GM12878 (cell line): ENCODE data around the gene ANKRD31. TPM values are rescaled to one million over a fixed set of nuclear protein-coding genes. Genes with fewer than 3 reads are reported as not detected.
A peak's percentile ranks its signal among the peaks of the same experiment; 100 is the strongest.

Experiments
- ATAC-seq: fragments of 200-7000 bp; cut with Tn5 transposase; 3 replicates; pipeline ENCODE4 v1.9.1; 2020; ENCODE audit warnings: mild to moderate bottlenecking, moderate library complexity
- BruUV-seq: library from RNA; stranded (reverse); fragments of 400-500 nt; replicated peaks from 2 replicates; lab custom pipeline; 2021; lab: Mats Ljungman, UMichigan
- CTCF ChIA-PET: fragments of 300-600 bp; sonication (Branson Sonifier 250); formaldehyde crosslinking; extraction: SDS; loops from one replicate; lab custom pipeline; 2021; ENCODE audit warnings: inconsistent platforms; lab: Yijun Ruan, JAX
- POLR2A ChIA-PET: fragments of 350-600 bp; formaldehyde crosslinking; extraction: SDS; loops from one replicate; lab custom pipeline; 2021; ENCODE audit warnings: inconsistent platforms; lab: Charles Lee
- RAD21 ChIA-PET: fragments of 300-600 bp; sonication (Branson Sonifier 250); formaldehyde crosslinking; loops from one replicate; lab custom pipeline; 2023; ENCODE audit warnings: antibody characterized with exemption; ENCODE audit not compliant: unreplicated experiment; lab: Charles Lee
- SMC1A ChIA-PET: fragments of 300-600 bp; sonication (Branson Sonifier 250); formaldehyde crosslinking; loops from one replicate; lab custom pipeline; 2023; ENCODE audit not compliant: unreplicated experiment, uncharacterized antibody; lab: Charles Lee
- DNase-seq: peaks from one replicate; pipeline ENCODE4 v3.0.0-alpha.2; 2011; ENCODE audit warnings: low read depth, low spot score
- FAIRE-seq: peaks from 3 replicates; lab custom pipeline; 2011; peaks lifted over from hg19 to GRCh38; lab: Jason Lieb, UNC
- H2AFZ ChIP-seq: 2 replicates; pipeline ENCODE4 v1.6.0; 2011; ENCODE audit warnings: low read depth, low read length, control low read depth; ENCODE audit not compliant: control insufficient read depth
- H3K27ac ChIP-seq: 2 replicates; pipeline ENCODE4 v1.5.1; 2011; ENCODE audit warnings: control low read depth; ENCODE audit not compliant: control insufficient read depth, insufficient read depth
- H3K27me3 ChIP-seq, 2 experiments: replicated peaks in 1 of 2; 2 replicates each; pipeline versions ENCODE4 v1.6.0 to v1.6.1; 2011; ENCODE audit warnings: low read length in 1 of 2; ENCODE audit not compliant: control insufficient read depth in 2 of 2, insufficient read depth in 2 of 2
- H3K36me3 ChIP-seq, 2 experiments: 2 replicates each; pipeline ENCODE4 v1.5.1; 2011; ENCODE audit warnings: low read length in 1 of 2; ENCODE audit not compliant: control insufficient read depth in 2 of 2, insufficient read depth in 2 of 2
- H3K4me1 ChIP-seq: 2 replicates; pipeline ENCODE4 v1.6.1; 2011; ENCODE audit warnings: mild to moderate bottlenecking, low read length, moderate library complexity, mixed read lengths; ENCODE audit not compliant: control insufficient read depth, insufficient read depth
- H3K4me2 ChIP-seq: 2 replicates; pipeline ENCODE4 v1.6.0; 2011; ENCODE audit warnings: control low read depth; ENCODE audit not compliant: control insufficient read depth, insufficient read depth
- H3K4me3 ChIP-seq: fragments of 200-600 bp; sonication (generic); 2 replicates; pipeline ENCODE4 v1.5.1; 2016
- H3K79me2 ChIP-seq: 2 replicates; pipeline ENCODE4 v1.6.0; 2011; ENCODE audit warnings: low read length; ENCODE audit not compliant: control insufficient read depth, insufficient read depth
- H3K9ac ChIP-seq: 2 replicates; pipeline ENCODE4 v1.8.0; 2011; ENCODE audit warnings: low read length, control low read depth, mixed read lengths; ENCODE audit not compliant: control insufficient read depth, insufficient read depth
- H3K9me3 ChIP-seq: replicated peaks from 3 replicates; pipeline ENCODE4 v1.5.1; 2011; ENCODE audit warnings: mild to moderate bottlenecking, low read length; ENCODE audit not compliant: control insufficient read depth, insufficient read depth
- H4K20me1 ChIP-seq: 2 replicates; pipeline ENCODE4 v1.6.0; 2011; ENCODE audit not compliant: control insufficient read depth, insufficient read depth
- CBX5 ChIP-seq: sonication (generic); IDR thresholded peaks from 2 replicates; pipeline ENCODE4 v1.6.1; 2016; ENCODE audit warnings: low read depth, moderate library complexity, mild to moderate bottlenecking, inconsistent platforms
- ETV6 ChIP-seq, 2 experiments: fragments of 450-650 bp in 1 of 2; IDR thresholded peaks in 1 of 2; conservative IDR thresholded peaks in 1 of 2; 2 replicates each; pipeline ENCODE4 v1.6.1; 2014; ENCODE audit warnings: antibody characterized with exemption in 1 of 2, borderline replicate concordance in 1 of 2, low read depth in 1 of 2, mild to moderate bottlenecking in 1 of 2, moderate library complexity in 1 of 2
- HDAC6 ChIP-seq: fragments of 200-600 bp; sonication (generic); IDR thresholded peaks from one replicate; pipeline ENCODE4 v1.8.0; 2017; ENCODE audit warnings: antibody characterized with exemption; ENCODE audit not compliant: unreplicated experiment
- POLR2A ChIP-seq: IDR thresholded peaks from 2 replicates; pipeline ENCODE4 v1.6.1; 2011; ENCODE audit warnings: low read depth, mild to moderate bottlenecking, low read length
- WGBS: methylation state at CpG from one replicate; pipeline ENCODE4 v1.1.6; 2016; ENCODE audit warnings: low lambda C conversion rate; ENCODE audit not compliant: insufficient replicate concordance, insufficient coverage; ENCODE audit errors: missing lambda C conversion rate; 5-methylcytosine and 5-hydroxymethylcytosine counted together
- in situ Hi-C: fragments of 300-500 bp; cut with MboI; formaldehyde crosslinking; loops from 9 replicates; pipeline ENCODE4 v1.14.3; 2018; ENCODE audit warnings: mixed read lengths
- intact Hi-C: fragments of 100-400 bp; cut with micrococcal nuclease; formaldehyde crosslinking; loops from one replicate; pipeline ENCODE4 v1.14.2; 2022; ENCODE audit not compliant: unreplicated experiment
- polyA plus RNA-seq, 11 experiments: library from polyadenylated mRNA; depleted of rRNA in 4 of 11; unstranded in 6 of 11; stranded (reverse) in 5 of 11; fragments of >200 nt; fragmentation: Nextera tagmentation in 4 of 11; fragmentation: Illumina TruSeq in 1 of 11; extraction: Ambion mirVana in 4 of 11; extraction: Trizol in 1 of 11; gene quantifications; 1 replicate in 1 of 11; 2 replicates in 10 of 11; pipeline versions ENCODE4 v1.2.1 to v1.2.3, GENCODE V29; 2011 to 2016; ENCODE audit warnings: inconsistent platforms in 2 of 11, missing spikeins in 2 of 11, low read depth in 1 of 11
- total RNA-seq, 4 experiments: library from RNA; depleted of rRNA in 3 of 4; stranded (reverse); fragments of >200 nt in 3 of 4; fragmentation: Illumina TruSeq in 1 of 4; extraction: Trizol in 1 of 4; gene quantifications; 2 replicates each; pipeline versions ENCODE4 v1.2.1 to v1.2.3, GENCODE V29; 2013 to 2021

ANKRD31 gene
- total and polyA plus RNA-seq, 10 of the 15 experiments (the other 5 are each of a cell fraction or from before 2014, with no cell fraction given) = under 0.01 to 0.10 (median 0.04) TPM; not detected in 3

DNA sequence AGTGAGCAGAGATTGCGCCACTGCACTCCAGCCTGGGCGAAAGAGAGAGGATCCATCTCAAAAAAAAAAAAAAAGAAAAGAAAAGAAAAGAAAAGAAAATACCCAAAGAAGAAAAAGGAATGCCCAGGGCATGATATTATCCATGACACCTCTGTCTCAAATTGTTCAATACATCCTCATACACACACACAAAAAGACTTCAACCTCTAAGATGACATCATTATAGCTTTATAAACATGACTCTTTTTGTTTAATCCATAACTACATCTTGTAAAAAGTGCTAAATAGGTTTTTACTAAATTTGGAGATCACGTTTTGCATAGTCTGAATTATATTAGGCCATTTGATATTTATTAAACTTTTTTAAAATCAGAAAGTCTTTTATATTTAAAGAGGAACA lies 33.1 kb downstream of the ANKRD31 start:
- Histone ChIP-seq H3K9ac (no peak overlapping the region), H3K9me3 (no peaks in the 10 kb centered on the region), H3K4me2 (no peak overlapping the region), H3K36me3 (no peaks in the 10 kb centered on the region), H3K27ac (no peak overlapping the region), H2AFZ (no peak overlapping the region), H3K27me3 (no peaks in the 10 kb centered on the region; a peak in 1 of 4 replicates), H3K79me2 (no peaks in the 10 kb centered on the region), H4K20me1 (no peaks in the 10 kb centered on the region), H3K4me1 (no peaks in the 10 kb centered on the region), H3K4me3 (no peak overlapping the region)
- POLR2A ChIA-PET = interaction anchor here (0.7 kb wide), 1 partner anchor 41 kb away, joined by 6 read pairs; no protein-coding TSS in a partner anchor
- 0% methylated on average over 1 of the region's 3 CpGs for WGBS
- in situ Hi-C loops (no loop called here), intact Hi-C loops (no loop called here)
- RAD21 ChIA-PET = no interaction called here
- no TSS peak for BruUV-seq
- TF ChIP-seq HDAC6 = no peak
- no peak for ATAC-seq
- FAIRE-seq = no peak
- SMC1A ChIA-PET = no interaction called here
- no peak for DNase-seq
- CTCF ChIA-PET = interaction anchor here (0.7 kb wide), 1 partner anchor 800 kb away, joined by 3 read pairs; no protein-coding TSS in a partner anchor

DNA sequence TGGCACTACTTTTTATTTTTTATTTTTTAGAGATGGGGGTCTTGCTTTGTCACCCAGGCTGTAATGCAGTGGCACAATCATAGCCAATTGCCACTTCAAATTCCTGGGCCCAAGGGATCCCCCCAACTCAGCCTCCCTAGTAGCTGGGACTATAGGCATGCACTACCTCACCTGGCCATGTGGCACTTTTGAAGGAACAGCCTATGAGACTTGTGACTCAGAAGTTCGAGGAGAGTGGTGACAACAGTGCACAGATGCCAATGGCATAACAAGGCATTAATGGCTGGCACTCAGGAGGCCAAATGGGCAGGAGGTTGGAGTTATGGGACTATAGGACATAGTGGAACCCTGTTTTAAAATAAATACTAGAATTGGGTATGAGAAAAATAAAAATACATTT lies 33.7 kb downstream of the ANKRD31 start:
- no peak overlapping the region for H3K4me3 ChIP-seq
- 0% methylated on average over 1 of the region's 1 CpG for WGBS
- no peak overlapping the region for H2AFZ ChIP-seq
- no peak for FAIRE-seq
- ChIA-PET RAD21 (no interaction called here), SMC1A (interaction anchor here (0.8 kb wide), 1 partner anchor 95 kb away, joined by 3 read pairs; no protein-coding TSS in a partner anchor), POLR2A (no interaction called here), CTCF (interaction anchor here (0.7 kb wide), 1 partner anchor 801 kb away, joined by 3 read pairs; no protein-coding TSS in a partner anchor)
- ATAC-seq = 0 out of 3 replicates have a peak, but pooled peaks have one; percentile 31
- H3K36me3 ChIP-seq = no peaks in the 10 kb centered on the region
- H3K4me2 ChIP-seq = no peak overlapping the region
- DNase-seq = no peak
- in situ Hi-C loops (no loop called here), intact Hi-C loops (no loop called here)
- H3K27me3 ChIP-seq = no peaks in the 10 kb centered on the region; a peak in 1 of 4 replicates
- H4K20me1 ChIP-seq = no peaks in the 10 kb centered on the region
- no TSS peak for BruUV-seq
- H3K27ac ChIP-seq = no peak overlapping the region
- TF ChIP-seq POLR2A = no peak
- no peak for TF ChIP-seq ETV6 (conservative IDR thresholded peaks at IDR 0.05 in 1 of 2, IDR thresholded peaks at IDR 0.05 in 1 of 2; ENCODE audit: borderline replicate concordance in 1 of 2, low read depth in 1 of 2)
- no peak for TF ChIP-seq CBX5
- H3K9me3 ChIP-seq = no peaks in the 10 kb centered on the region
- H3K4me1 ChIP-seq = no peaks in the 10 kb centered on the region
- H3K79me2 ChIP-seq = no peaks in the 10 kb centered on the region
- no peak overlapping the region for H3K9ac ChIP-seq
